Vagina (tissue), 2 donors: ENCODE results near the gene TWF2.

Experiments used
- CTCF ChIP-seq, 3 experiments: fragments of 450-650 bp in 2 of 3; fragments of 200-600 bp in 1 of 3; sonication (generic) in 1 of 3; IDR thresholded peaks; one replicate each; pipeline ENCODE4 v1.5.1; 2017 to 2019; ENCODE audit warnings: antibody characterized with exemption in 3 of 3, mild to moderate bottlenecking in 2 of 3, moderate library complexity in 2 of 3
- POLR2AphosphoS5 ChIP-seq, 2 donors: sonication (generic); formaldehyde crosslinking; IDR thresholded peaks; one replicate each; pipeline ENCODE4 v1.9.0; 2017; ENCODE audit warnings: antibody characterized with exemption in 2 of 2, mild to moderate bottlenecking in 2 of 2, low read depth in 1 of 2; ENCODE audit not compliant: insufficient read depth in 1 of 2

GRCh38 chr3:52221563-52222318 lies 17.2 kb downstream of the TWF2 start:
- no peak for TF ChIP-seq POLR2AphosphoS5 (IDR thresholded peaks at IDR 0.05; ENCODE audit: insufficient read depth in 1 of 2, low read depth in 1 of 2)
- no peak for TF ChIP-seq CTCF (IDR thresholded peaks at IDR 0.05)
